Lower lobe of right lung (tissue), 2 donors: Measurements from ENCODE around the gene SNX15. TPM values are rescaled to one million over a fixed set of nuclear protein-coding genes. Genes with fewer than 3 reads are reported as not detected.

ENCODE experiments used
- ATAC-seq, 2 donors: fragments of 200-7000 bp; cut with Tn5 transposase; one replicate each; pipeline ENCODE4 v1.9.1; 2020 to 2022; ENCODE audit warnings: mild to moderate bottlenecking in 2 of 2, moderate library complexity in 2 of 2
- DNase-seq: peaks from one replicate; pipeline ENCODE4 v3.0.0-alpha.2; 2020
- H3K27ac ChIP-seq: fragments of 200-600 bp; one replicate; pipeline ENCODE4 v1.8.0; 2022
- H3K27me3 ChIP-seq: fragments of 200-600 bp; one replicate; pipeline ENCODE4 v1.8.0; 2022; ENCODE audit warnings: low read depth
- H3K36me3 ChIP-seq: fragments of 200-600 bp; one replicate; pipeline ENCODE4 v1.8.0; 2022; ENCODE audit warnings: mild to moderate bottlenecking
- H3K4me1 ChIP-seq: fragments of 200-600 bp; one replicate; pipeline ENCODE4 v1.8.0; 2022
- H3K4me3 ChIP-seq: fragments of 200-600 bp; one replicate; pipeline ENCODE4 v1.8.0; 2022; ENCODE audit warnings: mild to moderate bottlenecking
- H3K9me3 ChIP-seq: fragments of 200-600 bp; one replicate; pipeline ENCODE4 v1.8.0; 2022
- CTCF ChIP-seq: fragments of 200-600 bp; IDR thresholded peaks from one replicate; pipeline ENCODE4 v1.8.0; 2022; ENCODE audit warnings: antibody characterized with exemption, mild to moderate bottlenecking
- intact Hi-C: fragments of 100-400 bp; cut with DNase I; formaldehyde crosslinking; loops from one replicate; pipeline ENCODE4 v1.11.0; 2022
- total RNA-seq: library from RNA; stranded (reverse); fragmentation: NEBNext Ultra II Directional; extraction: Animal tissue kit (Norgen Biotek cat#: 25700); gene quantifications from one replicate; pipeline ENCODE4 v1.2.1, GENCODE V29; 2021
- donor health status: DM: no; HTN: yes; CAD: no; lungs with severe emphysema.

Gene SNX15
- total RNA-seq, 1 donor from 2014 or later, result 25.4 TPM

- Histone ChIP-seq H3K4me1 (no peaks in the 10 kb centered on the region), H3K27me3 (no peaks in the 10 kb centered on the region), H3K4me3 (no peak overlapping the region), H3K36me3 (peaks cover 79% of the 10 kb centered on the region), H3K9me3 (no peaks in the 10 kb centered on the region), H3K27ac (no peak overlapping the region)
- TF ChIP-seq CTCF, result no peak
- no peak for ATAC-seq
- DNase-seq, result no peak
- intact Hi-C loops, result no loop called here
Measured at GRCh38 chr11:65034423-65034822, 7.2 kb downstream of the SNX15 start.

DNA sequence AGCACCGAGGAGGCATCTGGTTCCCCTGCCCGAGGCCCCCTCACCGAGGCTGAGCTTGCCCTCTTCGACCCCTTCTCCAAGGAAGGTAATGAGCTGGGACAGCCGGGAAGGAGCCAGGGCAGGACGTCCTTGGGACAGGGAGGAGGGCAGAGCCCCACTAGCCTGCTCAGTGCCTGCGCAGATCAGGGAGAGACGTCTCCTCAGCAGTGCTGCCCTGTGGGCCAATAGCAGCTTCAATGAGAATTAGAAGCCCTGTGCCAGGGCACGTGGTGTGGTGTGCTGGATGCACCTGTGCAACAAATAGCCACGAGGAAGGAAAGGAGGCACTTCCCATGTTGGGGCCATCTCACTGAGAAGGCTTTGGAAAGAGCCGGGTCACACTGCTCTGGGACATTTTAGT lies 8.3 kb downstream of the SNX15 start:
- Histone ChIP-seq H3K4me1 (peaks cover 5% of the 10 kb centered on the region), H3K36me3 (peaks cover 83% of the 10 kb centered on the region), H3K27ac (no peak overlapping the region), H3K27me3 (no peaks in the 10 kb centered on the region), H3K4me3 (no peak overlapping the region), H3K9me3 (no peaks in the 10 kb centered on the region)
- intact Hi-C loops, result no loop called here
- ATAC-seq (no peak), DNase-seq (no peak)
- TF ChIP-seq CTCF, result no peak

- no peak overlapping the region for H3K27ac ChIP-seq
- ATAC-seq (no peak), DNase-seq (peak; percentile 71)
- intact Hi-C loops, result no loop called here
- peaks cover 10% of the 10 kb centered on the region for H3K4me1 ChIP-seq
- no peak overlapping the region for H3K4me3 ChIP-seq
- no peaks in the 10 kb centered on the region for H3K9me3 ChIP-seq
- no peak for TF ChIP-seq CTCF
- H3K36me3 ChIP-seq, result peaks cover 73% of the 10 kb centered on the region
- no peaks in the 10 kb centered on the region for H3K27me3 ChIP-seq
Measured at GRCh38 chr11:65036931-65037330, 9.7 kb downstream of the SNX15 start.

GRCh38 chr11:65040520-65040846 lies 13.2 kb downstream of the SNX15 start:
- Histone ChIP-seq H3K9me3 (no peaks in the 10 kb centered on the region), H3K27me3 (no peaks in the 10 kb centered on the region), H3K4me1 (peaks cover 35% of the 10 kb centered on the region), H3K27ac (peak overlapping the region; percentile 91), H3K4me3 (peak overlapping the region; percentile 93), H3K36me3 (peaks cover 52% of the 10 kb centered on the region)
- intact Hi-C loops, result no loop called here
- ATAC-seq (no peak), DNase-seq (no peak)
- TF ChIP-seq CTCF, result no peak

GRCh38 chr11:65040847-65041622 lies 13.8 kb downstream of the SNX15 start, which contains the start of gene SAC3D1:
TSS of gene SAC3D1 (plus strand) at chr11:65041210. CDS start at chr11:65041293, 83 bp downstream.
- ATAC-seq, result peak; percentile 96 to 97
- Histone ChIP-seq H3K4me3 (peak within 1 kb of the TSS; percentile 93), H3K4me1 (peaks cover 35% of the 10 kb centered on the region), H3K27ac (peak within 1 kb of the TSS; percentile 91), H3K36me3 (peaks cover 52% of the 10 kb centered on the region), H3K27me3 (no peaks in the 10 kb centered on the region), H3K9me3 (no peaks in the 10 kb centered on the region)
- intact Hi-C loops, result no loop called here
- no peak for TF ChIP-seq CTCF
- DNase-seq, result peak; percentile 94
